Esophagus muscularis mucosa (tissue), 4 donors: Measurements from ENCODE around the gene SFMBT1.

Experiments used
- CTCF ChIP-seq, 3 experiments: fragments of 200-600 bp in 2 of 3; fragments of 450-650 bp in 1 of 3; sonication (generic) in 2 of 3; IDR thresholded peaks; one replicate each; pipeline ENCODE4 v1.5.1; 2017 to 2019; ENCODE audit warnings: antibody characterized with exemption in 3 of 3, mild to moderate bottlenecking in 2 of 3, moderate library complexity in 1 of 3
- EP300 ChIP-seq: sonication (generic); formaldehyde crosslinking; IDR thresholded peaks from one replicate; pipeline ENCODE4 v1.6.1; 2017; ENCODE audit warnings: antibody characterized with exemption
- POLR2A ChIP-seq: fragments of 450-650 bp; IDR thresholded peaks from one replicate; pipeline ENCODE4 v1.6.1; 2017; ENCODE audit warnings: antibody characterized with exemption, moderate library complexity, mild to moderate bottlenecking, low read depth
- POLR2AphosphoS5 ChIP-seq, 2 donors: sonication (generic); formaldehyde crosslinking; IDR thresholded peaks; one replicate each; pipeline ENCODE4 v1.6.1; 2017; ENCODE audit warnings: antibody characterized with exemption in 2 of 2

- TF ChIP-seq CTCF (IDR thresholded peaks at IDR 0.05), result no peak
- no peak for TF ChIP-seq POLR2AphosphoS5 (IDR thresholded peaks at IDR 0.05)
- no peak for TF ChIP-seq EP300
- TF ChIP-seq POLR2A, result no peak
Observed at GRCh38 chr3:52896613-52897012, 149.3 kb downstream of the SFMBT1 start.
